Measurements from ENCODE around the gene ASCL5. TPM values are rescaled to one million over a fixed set of nuclear protein-coding genes. Genes with fewer than 3 reads are reported as not detected.

Gene ASCL5
- total RNA-seq, 1 experiment from 2014 or later: 0.31 TPM

DNA sequence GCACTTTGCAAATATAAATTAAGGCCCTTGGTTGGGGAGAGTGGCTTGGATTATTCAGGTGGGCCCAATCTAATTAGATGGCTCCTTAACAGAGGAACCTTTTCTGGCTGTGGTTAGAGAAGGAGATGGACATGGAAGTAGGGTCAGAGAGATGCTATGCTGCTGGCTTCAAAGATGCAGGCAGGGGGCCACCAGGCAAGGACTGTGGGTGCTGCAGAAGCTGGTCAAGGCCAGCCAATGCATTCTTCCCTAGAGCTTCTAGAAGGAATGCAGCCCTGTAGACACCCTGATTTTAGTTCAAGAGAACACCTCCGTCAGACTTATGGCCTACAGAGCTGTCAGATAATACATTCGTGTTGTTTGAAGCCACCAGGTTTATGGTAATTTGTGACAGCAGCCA, 31.0 kb upstream of the ASCL5 start:
- no peaks in the 10 kb centered on the region for H3K36me3 Mint-ChIP-seq
- H3K4me1 Mint-ChIP-seq: peaks cover 11% of the 10 kb centered on the region
- ChIA-PET CTCF (interaction anchor here (1.1 to 1.5 kb wide), 4 partner anchors 9 to 57 kb away, joined by 3 to 4 read pairs (median 4); no protein-coding TSS in a partner anchor), POLR2A (no interaction called here)
- DNase-seq (ENCODE audit: low spot score) (no peak), ATAC-seq (no peak)
- peaks cover 3% of the 10 kb centered on the region; the same call in 1 of the 2 replicates for H3K9me3 Mint-ChIP-seq
- no peak overlapping the region for H3K27ac Mint-ChIP-seq
- peaks cover 2% of the 10 kb centered on the region; the same call in 1 of the 2 replicates for H3K27me3 Mint-ChIP-seq (ENCODE audit: low read depth)
- no peak for TF ChIP-seq TEAD1 (CRISPR knock-in tag; IDR thresholded peaks at IDR 0.05)
- TF ChIP-seq USF1 (CRISPR knock-in tag; IDR thresholded peaks at IDR 0.05): no peak
- TF ChIP-seq GTF2I (CRISPR knock-in tag; conservative IDR thresholded peaks at IDR 0.05): no peak
- TF ChIP-seq ZNF671 (CRISPR knock-in tag; IDR thresholded peaks at IDR 0.05): no peak
- TF ChIP-seq, protein P1, sequence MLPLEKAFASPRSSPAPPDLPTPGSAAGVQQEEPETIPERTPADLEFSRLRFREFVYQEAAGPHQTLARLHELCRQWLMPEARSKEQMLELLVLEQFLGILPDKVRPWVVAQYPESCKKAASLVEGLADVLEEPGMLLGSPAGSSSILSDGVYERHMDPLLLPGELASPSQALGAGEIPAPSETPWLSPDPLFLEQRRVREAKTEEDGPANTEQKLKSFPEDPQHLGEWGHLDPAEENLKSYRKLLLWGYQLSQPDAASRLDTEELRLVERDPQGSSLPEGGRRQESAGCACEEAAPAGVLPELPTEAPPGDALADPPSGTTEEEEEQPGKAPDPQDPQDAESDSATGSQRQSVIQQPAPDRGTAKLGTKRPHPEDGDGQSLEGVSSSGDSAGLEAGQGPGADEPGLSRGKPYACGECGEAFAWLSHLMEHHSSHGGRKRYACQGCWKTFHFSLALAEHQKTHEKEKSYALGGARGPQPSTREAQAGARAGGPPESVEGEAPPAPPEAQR (CRISPR knock-in tag; IDR thresholded peaks at IDR 0.05): no peak
- TF ChIP-seq, protein P2, sequence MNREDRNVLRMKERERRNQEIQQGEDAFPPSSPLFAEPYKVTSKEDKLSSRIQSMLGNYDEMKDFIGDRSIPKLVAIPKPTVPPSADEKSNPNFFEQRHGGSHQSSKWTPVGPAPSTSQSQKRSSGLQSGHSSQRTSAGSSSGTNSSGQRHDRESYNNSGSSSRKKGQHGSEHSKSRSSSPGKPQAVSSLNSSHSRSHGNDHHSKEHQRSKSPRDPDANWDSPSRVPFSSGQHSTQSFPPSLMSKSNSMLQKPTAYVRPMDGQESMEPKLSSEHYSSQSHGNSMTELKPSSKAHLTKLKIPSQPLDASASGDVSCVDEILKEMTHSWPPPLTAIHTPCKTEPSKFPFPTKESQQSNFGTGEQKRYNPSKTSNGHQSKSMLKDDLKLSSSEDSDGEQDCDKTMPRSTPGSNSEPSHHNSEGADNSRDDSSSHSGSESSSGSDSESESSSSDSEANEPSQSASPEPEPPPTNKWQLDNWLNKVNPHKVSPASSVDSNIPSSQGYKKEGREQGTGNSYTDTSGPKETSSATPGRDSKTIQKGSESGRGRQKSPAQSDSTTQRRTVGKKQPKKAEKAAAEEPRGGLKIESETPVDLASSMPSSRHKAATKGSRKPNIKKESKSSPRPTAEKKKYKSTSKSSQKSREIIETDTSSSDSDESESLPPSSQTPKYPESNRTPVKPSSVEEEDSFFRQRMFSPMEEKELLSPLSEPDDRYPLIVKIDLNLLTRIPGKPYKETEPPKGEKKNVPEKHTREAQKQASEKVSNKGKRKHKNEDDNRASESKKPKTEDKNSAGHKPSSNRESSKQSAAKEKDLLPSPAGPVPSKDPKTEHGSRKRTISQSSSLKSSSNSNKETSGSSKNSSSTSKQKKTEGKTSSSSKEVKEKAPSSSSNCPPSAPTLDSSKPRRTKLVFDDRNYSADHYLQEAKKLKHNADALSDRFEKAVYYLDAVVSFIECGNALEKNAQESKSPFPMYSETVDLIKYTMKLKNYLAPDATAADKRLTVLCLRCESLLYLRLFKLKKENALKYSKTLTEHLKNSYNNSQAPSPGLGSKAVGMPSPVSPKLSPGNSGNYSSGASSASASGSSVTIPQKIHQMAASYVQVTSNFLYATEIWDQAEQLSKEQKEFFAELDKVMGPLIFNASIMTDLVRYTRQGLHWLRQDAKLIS (CRISPR knock-in tag; IDR thresholded peaks at IDR 0.05; ENCODE audit: borderline replicate concordance): no peak
- TF ChIP-seq HMGA2 (CRISPR knock-in tag; IDR thresholded peaks at IDR 0.05): no peak
- no peak for TF ChIP-seq TP53 (CRISPR knock-in tag; IDR thresholded peaks at IDR 0.05)
- TF ChIP-seq ETV6 (CRISPR knock-in tag; IDR thresholded peaks at IDR 0.05): no peak
- TF ChIP-seq ZBTB43 (CRISPR knock-in tag; IDR thresholded peaks at IDR 0.05): no peak
- TF ChIP-seq OVOL2 (CRISPR knock-in tag; IDR thresholded peaks at IDR 0.05; ENCODE audit: borderline replicate concordance): no peak
- TF ChIP-seq, protein P3, sequence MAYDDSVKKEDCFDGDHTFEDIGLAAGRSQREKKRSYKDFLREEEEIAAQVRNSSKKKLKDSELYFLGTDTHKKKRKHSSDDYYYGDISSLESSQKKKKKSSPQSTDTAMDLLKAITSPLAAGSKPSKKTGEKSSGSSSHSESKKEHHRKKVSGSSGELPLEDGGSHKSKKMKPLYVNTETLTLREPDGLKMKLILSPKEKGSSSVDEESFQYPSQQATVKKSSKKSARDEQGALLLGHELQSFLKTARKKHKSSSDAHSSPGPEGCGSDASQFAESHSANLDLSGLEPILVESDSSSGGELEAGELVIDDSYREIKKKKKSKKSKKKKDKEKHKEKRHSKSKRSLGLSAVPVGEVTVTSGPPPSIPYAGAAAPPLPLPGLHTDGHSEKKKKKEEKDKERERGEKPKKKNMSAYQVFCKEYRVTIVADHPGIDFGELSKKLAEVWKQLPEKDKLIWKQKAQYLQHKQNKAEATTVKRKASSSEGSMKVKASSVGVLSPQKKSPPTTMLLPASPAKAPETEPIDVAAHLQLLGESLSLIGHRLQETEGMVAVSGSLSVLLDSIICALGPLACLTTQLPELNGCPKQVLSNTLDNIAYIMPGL (CRISPR knock-in tag; IDR thresholded peaks at IDR 0.05): no peak
- no peak for TF ChIP-seq ATF3 (CRISPR knock-in tag; conservative IDR thresholded peaks at IDR 0.05)
- no peak for TF ChIP-seq ZNF219 (CRISPR knock-in tag; IDR thresholded peaks at IDR 0.05; ENCODE audit: borderline replicate concordance)
- TF ChIP-seq, protein P4, sequence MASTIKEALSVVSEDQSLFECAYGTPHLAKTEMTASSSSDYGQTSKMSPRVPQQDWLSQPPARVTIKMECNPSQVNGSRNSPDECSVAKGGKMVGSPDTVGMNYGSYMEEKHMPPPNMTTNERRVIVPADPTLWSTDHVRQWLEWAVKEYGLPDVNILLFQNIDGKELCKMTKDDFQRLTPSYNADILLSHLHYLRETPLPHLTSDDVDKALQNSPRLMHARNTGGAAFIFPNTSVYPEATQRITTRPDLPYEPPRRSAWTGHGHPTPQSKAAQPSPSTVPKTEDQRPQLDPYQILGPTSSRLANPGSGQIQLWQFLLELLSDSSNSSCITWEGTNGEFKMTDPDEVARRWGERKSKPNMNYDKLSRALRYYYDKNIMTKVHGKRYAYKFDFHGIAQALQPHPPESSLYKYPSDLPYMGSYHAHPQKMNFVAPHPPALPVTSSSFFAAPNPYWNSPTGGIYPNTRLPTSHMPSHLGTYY (CRISPR knock-in tag; IDR thresholded peaks at IDR 0.05): no peak
- TF ChIP-seq ZNF425 (CRISPR knock-in tag; conservative IDR thresholded peaks at IDR 0.05): no peak
- TF ChIP-seq MYBL2 (CRISPR knock-in tag; IDR thresholded peaks at IDR 0.05): no peak
- no peak for TF ChIP-seq FOXK1 (CRISPR knock-in tag; IDR thresholded peaks at IDR 0.05)
- H3K4me3 Mint-ChIP-seq: no peak overlapping the region

Measured in WTC11 (cell line).